GM21619 (cell line): ENCODE results near the gene ACTR5.
A peak's percentile ranks its signal among the peaks of the same experiment; 100 is the strongest.

ENCODE experiments used
- ATAC-seq: cut with Tn5 transposase; IDR thresholded peaks from one replicate; pipeline ENCODE4 v1.9.1; 2021; ENCODE audit not compliant: unreplicated experiment

Gene ACTR5

DNA sequence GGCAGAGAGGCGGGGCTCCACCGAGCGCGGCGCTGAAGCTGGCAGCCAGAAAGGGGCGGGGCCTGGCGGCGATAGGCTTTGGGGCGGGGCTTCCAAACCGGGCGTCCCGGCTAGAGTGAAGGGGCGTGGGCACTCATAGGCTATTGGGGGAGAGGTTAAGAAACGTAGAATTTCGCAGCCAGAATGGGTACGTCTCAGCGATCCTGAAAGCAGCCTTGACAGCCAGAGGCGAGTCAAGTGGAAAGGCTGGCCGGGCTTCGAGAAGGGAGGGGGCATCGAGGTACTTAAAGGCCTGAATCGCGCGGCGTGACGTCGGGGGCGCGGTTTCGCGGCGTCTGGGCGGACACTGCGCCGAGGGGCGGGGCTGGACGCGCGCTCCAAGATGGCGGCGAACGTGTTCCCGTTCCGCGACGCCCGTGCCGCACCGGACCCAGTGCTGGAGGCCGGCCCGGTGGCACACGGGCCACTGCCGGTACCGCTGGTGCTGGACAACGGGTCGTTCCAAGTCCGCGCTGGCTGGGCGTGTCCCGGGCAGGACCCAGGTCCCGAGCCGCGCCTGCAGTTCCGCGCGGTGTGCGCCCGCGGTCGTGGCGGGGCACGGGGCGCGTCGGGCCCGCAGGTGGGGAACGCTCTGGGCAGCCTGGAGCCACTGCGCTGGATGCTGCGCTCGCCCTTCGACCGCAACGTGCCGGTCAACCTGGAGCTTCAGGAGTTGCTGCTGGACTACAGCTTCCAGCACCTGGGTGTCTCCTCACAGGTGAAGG lies at the start of gene ACTR5:
Gene ACTR5 (plus strand): TSS at position 364 of the 764 bp plus-strand sequence. CDS start 19 bp downstream, at position 383.
- peak; percentile 83 for ATAC-seq

DNA sequence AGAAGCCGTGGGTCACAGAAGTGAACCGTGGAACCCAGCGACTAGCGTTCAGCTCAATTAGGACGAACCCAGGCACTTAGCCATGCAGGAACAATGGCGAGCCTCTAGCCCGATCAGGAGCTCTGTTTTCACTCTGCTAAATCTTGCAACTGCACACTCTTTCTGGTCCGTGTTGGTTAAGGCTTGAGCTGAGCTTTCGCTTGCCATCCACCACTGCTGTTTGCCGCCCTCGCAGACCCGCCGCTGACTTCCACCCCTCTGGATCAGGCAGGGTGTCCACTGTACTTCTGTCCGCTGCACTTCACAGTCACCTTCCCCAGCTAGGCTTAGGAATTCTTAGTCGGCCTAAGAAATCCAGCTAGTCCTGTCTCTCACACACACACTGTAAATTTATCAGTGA lies 49.7 kb upstream of the ACTR5 start:
- ATAC-seq, result no peak

DNA sequence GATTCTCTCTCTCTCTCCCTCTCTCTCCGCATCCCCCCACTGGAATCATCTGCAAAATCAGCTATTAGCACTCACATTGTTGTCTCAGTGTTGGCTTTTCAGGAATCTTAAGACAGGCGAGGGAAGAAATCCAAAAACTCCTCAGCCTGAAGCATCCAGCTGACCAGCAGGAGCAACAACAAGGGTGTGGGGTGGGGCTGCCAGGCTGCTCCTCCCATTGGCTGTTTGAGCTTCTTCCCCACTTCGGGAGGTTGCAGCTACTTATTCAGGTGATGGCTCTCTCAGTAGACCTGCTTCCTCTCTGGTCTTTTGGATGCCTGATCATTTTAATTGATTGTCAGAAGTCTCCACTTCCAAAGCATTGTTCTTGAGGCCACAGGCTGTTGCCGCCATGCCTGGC lies 48.1 kb upstream of the ACTR5 start:
- no peak for ATAC-seq

- no peak for ATAC-seq
These were observed 47.3 kb upstream of the ACTR5 start for GRCh38 chr20:38700926-38701325.

- ATAC-seq, result no peak
These were observed 44.7 kb upstream of the ACTR5 start for GRCh38 chr20:38703526-38703925.

GRCh38 chr20:38704136-38704535 lies 44.1 kb upstream of the ACTR5 start:
- no peak for ATAC-seq

GRCh38 chr20:38706509-38706908 lies 41.8 kb upstream of the ACTR5 start:
- ATAC-seq, result no peak

DNA sequence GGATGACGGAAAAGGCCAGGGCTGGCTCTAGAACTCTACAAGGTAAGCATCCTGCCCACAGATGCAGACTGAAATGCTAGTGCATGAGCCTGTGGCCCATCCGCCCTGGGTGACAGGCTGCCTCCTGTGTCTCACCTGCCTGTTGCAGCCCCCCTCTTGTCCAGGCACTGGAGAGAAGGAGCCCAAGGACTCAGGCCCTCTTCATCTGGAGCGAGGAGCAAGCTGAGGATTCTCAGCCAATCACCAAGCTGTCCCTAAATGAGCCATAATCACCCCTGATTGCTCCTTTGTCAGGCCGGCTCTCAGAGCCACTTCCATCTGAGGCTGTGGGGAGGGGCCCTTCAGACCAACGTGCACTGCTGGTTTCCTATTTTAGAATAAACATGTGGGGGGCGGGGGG lies 34.0 kb upstream of the ACTR5 start:
- no peak for ATAC-seq

DNA sequence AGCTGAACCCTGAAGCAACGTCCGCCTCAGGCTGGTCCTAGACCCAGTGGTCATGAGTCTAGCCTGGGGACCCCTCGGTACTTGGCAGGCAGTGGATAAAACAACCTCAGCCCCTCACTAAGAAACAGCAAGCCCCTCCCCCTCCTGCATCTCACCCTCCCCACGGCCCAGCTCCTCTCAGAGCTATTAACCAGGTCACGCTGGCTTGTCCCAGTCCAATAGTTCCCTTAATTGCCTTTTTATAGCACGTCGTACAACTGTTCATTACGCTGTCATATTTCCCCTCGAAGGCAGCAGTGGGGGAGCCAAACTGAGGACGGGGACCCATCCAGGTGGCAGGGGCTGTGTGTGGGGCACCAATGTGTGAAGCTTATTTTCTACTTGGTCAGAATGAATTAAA lies 32.6 kb upstream of the ACTR5 start:
- ATAC-seq, result no peak

DNA sequence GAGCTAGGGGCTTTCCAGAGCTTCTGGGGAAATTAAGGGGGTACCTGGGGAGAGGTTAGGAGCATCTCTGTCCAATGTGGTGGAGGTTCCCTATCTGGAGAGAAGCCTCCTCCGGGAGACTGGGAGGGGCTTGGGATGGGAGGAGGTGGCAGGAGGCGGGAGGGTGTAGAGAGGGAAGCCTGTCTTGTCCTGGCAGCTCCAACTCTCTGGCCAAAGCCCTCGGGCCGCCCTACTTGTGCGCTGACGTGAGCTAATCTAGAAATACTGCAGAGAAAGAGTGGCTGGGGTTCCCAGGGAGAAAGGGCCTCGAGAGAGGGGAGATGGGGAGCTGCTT lies 25.6 kb upstream of the ACTR5 start:
- ATAC-seq, result no peak

- no peak for ATAC-seq
These were observed 25.0 kb upstream of the ACTR5 start for GRCh38 chr20:38723017-38723847.

GRCh38 chr20:38723848-38724625 lies 24.2 kb upstream of the ACTR5 start, which contains the start of gene SLC32A1:
Gene SLC32A1, plus strand, starts transcription at chr20:38724486. Its CDS starts 239 bp downstream, at chr20:38724725.
- ATAC-seq, result no peak

- no peak for ATAC-seq
These were observed 23.6 kb upstream of the ACTR5 start for GRCh38 chr20:38724626-38725147.

GRCh38 chr20:38725148-38725901 lies 22.9 kb upstream of the ACTR5 start:
- no peak for ATAC-seq

GRCh38 chr20:38725931-38726803 lies 22.1 kb upstream of the ACTR5 start:
- ATAC-seq, result no peak

GRCh38 chr20:38726804-38727606 lies 21.3 kb upstream of the ACTR5 start:
- no peak for ATAC-seq

- no peak for ATAC-seq
These were observed 20.6 kb upstream of the ACTR5 start for GRCh38 chr20:38727607-38728190.

- ATAC-seq, result no peak
These were observed 20.0 kb upstream of the ACTR5 start for GRCh38 chr20:38728191-38728781.
